GM19452 (cell line): ENCODE measurements around the gene DOK7.
A peak's percentile ranks its signal among the peaks of the same experiment; 100 is the strongest.
"Not testable (repeated sequence)": the region's sequence is repeated elsewhere in the genome, so short reads cannot be mapped to it uniquely, and the experiment has no call there.

Experiments
- ATAC-seq: cut with Tn5 transposase; IDR thresholded peaks from one replicate; pipeline ENCODE4 v1.9.1; 2021; ENCODE audit not compliant: unreplicated experiment

The DOK7 gene

DNA sequence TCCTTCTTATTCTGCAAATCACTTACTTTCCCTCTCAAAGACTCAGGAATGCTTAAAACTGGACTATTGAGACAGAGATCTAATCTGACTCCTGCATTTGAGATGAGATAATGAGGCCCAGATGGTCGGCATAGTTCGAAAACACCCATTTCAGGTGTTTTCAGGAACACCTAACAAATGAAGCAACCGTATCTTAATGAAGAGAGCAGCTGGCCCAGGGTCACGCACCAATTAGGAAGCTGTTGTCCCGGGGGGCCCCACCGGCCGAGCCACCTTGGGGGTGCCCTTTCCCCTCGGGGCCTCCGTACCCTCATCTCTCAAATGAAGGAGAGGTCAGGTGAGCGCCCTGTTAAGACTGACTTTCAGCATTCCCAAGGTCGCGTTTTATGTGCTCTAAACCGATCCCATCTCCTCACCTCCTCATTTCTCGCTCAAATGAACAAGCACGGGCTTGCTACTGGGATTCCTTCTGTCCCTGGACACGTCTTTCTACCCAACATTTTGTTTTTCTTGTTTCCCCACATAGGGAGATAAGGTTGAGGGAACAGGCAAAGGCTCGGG, 68.3 kb downstream of the DOK7 start:
- no peak for ATAC-seq

GRCh38 chr4:3531879-3532750, 69.0 kb downstream of the DOK7 start, which contains the start of gene LRPAP1:
Gene LRPAP1, minus strand, starts transcription at chr4:3532422. Its CDS starts 10 bp downstream, at chr4:3532412.
- peak; percentile 79 for ATAC-seq

DNA sequence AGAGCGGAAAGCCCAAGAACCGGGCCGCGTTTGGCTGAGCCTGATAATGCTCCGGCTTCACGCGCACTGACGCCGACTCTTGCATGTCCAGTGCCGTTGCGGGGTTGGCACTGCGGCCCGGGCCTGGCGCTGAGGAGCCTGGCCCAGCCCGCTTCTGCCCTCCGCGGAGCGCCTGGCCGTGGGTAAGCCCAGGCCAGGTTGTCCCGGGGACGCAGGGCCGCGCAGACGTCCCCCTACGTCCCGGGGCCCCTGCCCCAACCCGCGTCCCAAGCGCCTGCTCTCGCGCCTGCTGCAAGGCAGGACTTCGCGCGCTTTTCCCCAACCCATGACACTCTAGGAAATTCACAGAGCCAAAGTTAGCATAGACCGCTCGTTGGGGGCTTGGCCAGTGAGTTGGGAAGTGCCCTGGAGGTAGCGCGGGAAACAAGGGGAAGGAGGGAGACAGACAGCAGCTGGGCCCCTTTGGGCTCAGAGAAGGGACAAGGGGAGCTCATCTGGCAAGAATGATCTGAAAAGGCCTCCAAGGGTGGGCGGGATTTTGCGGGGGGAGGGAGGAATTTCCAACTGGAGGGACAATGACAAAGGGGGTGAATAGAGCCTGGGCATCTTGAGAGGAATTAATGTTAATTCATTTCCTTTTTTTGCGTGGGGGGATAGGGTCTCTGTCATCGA, 69.8 kb downstream of the DOK7 start:
- peak; percentile 25 for ATAC-seq

DNA sequence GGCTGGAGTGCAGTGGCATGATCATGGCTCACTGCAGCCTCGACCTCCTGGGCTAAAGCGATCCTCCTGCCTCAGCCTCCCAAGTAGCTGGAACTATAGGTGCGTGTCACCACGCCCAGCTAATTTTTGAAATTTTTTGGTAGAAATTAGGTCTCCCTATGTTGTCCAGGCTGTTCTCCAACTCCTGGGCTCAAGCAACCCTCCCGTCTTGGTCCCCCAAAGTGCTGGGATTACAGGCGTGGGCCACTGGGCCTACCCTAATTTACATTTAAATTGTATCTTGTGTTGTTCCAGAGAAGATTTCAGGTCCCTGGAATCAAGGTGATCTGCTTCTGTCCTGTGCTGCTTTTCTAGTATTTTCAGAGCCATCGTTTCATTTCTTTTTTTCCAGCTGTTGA, 70.3 kb downstream of the DOK7 start:
- ATAC-seq, result no peak

GRCh38 chr4:3535812-3536211, 72.7 kb downstream of the DOK7 start:
- ATAC-seq, result not testable (repeated sequence)

DNA sequence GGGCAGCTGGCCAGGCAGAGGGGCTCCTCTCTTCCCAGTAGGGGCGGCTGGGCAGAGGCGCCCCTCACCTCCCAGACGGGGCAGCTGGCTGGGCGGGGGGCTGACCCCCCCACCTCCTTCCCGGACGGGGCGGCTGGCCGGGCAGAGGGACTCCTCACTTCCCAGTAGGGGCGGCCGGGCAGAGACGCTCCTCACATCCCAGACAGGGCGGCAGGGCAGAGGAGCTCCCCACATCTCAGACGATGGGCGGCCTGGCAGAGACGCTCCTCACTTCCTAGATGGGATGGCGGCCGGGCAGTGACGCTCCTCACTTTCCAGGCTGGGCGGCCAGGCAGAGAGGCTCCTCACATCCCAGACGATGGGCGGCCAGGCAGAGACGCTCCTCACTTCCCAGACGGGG, 75.8 kb downstream of the DOK7 start:
- ATAC-seq, result not testable (repeated sequence)

DNA sequence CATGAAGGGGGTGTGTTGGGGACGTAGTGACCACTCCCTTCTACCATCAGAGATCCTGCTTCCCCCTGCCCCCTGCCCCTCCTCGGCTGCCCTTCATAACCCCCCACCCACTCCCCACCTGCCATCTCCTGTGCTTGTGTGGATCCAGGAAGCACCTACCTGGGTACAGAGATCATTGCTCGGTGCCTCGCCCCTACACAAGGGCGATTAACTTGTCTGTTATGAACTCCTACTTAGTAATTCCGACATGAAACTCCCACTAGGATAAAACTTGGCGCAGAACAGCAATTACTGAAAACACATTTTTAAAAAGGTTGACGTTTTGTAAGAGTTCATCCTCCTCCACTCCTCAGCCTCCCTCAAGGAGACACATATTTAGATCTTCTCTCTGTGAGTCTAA, 80.3 kb downstream of the DOK7 start:
- ATAC-seq, result not testable (repeated sequence)
